SK-N-SH treated with all-trans-retinoic acid at 6 μM for 48 hours (cell line): Measurements from ENCODE around the gene MAML2.
A peak's percentile ranks its signal among the peaks of the same experiment; 100 is the strongest.

Source experiments
- ARNTL ChIP-seq: fragments of 450-650 bp; formaldehyde crosslinking; IDR thresholded peaks from 2 replicates; pipeline ENCODE4 v1.5.0; 2020; ENCODE audit warnings: low read depth, mild to moderate bottlenecking, moderate library complexity, borderline replicate concordance
- ISL1 ChIP-seq: fragments of 250-450 bp; sonication (Bioruptor Pico); IDR thresholded peaks from 2 replicates; pipeline ENCODE4 v2.1.2; 2022; ENCODE audit warnings: mild to moderate bottlenecking, moderate library complexity
- OSR1 ChIP-seq: fragments of 250-450 bp; sonication (Bioruptor Pico); IDR thresholded peaks from 2 replicates; pipeline ENCODE4 v1.8.0; 2022; ENCODE audit warnings: moderate library complexity, mild to moderate bottlenecking, inconsistent platforms
- PATZ1 ChIP-seq: fragments of 250-450 bp; sonication (Bioruptor Pico); IDR thresholded peaks from 2 replicates; pipeline ENCODE4 v1.8.0; 2020; ENCODE audit warnings: mild to moderate bottlenecking, moderate library complexity, borderline replicate concordance
- RARB ChIP-seq: fragments of 250-450 bp; sonication (Bioruptor Pico); IDR thresholded peaks from 2 replicates; pipeline ENCODE4 v1.8.0; 2021; ENCODE audit warnings: mild to moderate bottlenecking, moderate library complexity
- ZFP3 ChIP-seq: fragments of 250-450 bp; sonication (Bioruptor Pico); IDR thresholded peaks from 2 replicates; pipeline ENCODE4 v1.5.0; 2020; ENCODE audit warnings: mild to moderate bottlenecking, moderate library complexity
- ZFP30 ChIP-seq: fragments of 450-650 bp; formaldehyde crosslinking; IDR thresholded peaks from 2 replicates; pipeline ENCODE4 v1.5.0; 2022; ENCODE audit warnings: mild to moderate bottlenecking, moderate library complexity
- ZNF8 ChIP-seq: fragments of 450-650 bp; formaldehyde crosslinking; IDR thresholded peaks from 2 replicates; pipeline ENCODE4 v1.5.0; 2020; ENCODE audit warnings: mild to moderate bottlenecking, moderate library complexity
- TF ChIP-seq, protein P1 (sequence below): fragments of 250-450 bp; sonication (Bioruptor Pico); IDR thresholded peaks from 2 replicates; pipeline ENCODE4 v1.5.0; 2020; ENCODE audit warnings: mild to moderate bottlenecking, moderate library complexity

DNA sequence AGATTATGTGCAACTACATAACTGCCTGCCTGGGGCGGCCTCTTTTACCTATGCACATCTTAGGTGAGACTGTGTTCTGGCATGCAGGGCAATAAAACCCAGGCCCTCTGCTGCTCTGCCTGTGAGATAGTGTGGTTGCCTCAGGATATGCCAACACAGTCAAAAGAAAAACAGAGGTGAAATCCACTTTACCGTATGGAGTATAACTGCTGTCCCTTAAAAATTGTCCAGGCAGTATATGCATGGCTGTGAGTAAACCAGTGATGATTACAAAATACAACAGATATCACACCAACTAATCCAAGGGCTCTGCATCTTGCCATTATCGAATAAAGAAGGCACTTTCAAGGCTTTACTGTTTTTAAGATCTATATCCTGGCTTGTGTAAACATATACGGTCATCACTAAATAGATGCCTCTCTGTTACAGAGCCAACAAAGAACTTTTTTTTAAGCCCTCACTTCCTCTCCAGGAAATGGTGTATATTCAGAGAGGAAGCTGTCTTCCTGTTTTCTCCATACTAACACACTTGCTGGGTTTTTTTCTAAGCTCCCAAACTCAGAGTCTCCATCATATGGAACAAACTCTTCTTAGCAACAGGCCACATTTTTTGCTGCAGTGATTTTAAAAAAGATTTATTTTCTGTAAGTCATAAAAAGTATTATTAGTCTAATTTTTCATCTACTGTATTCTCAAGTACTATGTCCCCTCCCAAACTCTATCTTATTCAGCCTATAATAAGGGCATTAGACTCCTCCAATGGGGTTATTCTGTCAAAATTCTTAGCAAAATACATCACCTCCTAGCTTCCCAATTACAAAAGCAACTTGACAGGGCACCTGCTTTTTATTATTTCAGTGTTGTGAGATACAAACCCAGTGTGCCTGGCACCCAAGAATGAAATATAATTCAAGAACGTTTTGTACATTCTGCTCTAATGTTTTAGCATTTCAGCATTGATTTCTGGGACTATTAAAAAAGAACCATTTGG is 135.2 kb downstream of the MAML2 start:
- TF ChIP-seq PATZ1, result no peak
- TF ChIP-seq OSR1 (CRISPR knock-in tag), result no peak
- no peak for TF ChIP-seq ZFP30 (CRISPR knock-in tag)
- TF ChIP-seq RARB (CRISPR knock-in tag), result no peak
- TF ChIP-seq, protein P1, sequence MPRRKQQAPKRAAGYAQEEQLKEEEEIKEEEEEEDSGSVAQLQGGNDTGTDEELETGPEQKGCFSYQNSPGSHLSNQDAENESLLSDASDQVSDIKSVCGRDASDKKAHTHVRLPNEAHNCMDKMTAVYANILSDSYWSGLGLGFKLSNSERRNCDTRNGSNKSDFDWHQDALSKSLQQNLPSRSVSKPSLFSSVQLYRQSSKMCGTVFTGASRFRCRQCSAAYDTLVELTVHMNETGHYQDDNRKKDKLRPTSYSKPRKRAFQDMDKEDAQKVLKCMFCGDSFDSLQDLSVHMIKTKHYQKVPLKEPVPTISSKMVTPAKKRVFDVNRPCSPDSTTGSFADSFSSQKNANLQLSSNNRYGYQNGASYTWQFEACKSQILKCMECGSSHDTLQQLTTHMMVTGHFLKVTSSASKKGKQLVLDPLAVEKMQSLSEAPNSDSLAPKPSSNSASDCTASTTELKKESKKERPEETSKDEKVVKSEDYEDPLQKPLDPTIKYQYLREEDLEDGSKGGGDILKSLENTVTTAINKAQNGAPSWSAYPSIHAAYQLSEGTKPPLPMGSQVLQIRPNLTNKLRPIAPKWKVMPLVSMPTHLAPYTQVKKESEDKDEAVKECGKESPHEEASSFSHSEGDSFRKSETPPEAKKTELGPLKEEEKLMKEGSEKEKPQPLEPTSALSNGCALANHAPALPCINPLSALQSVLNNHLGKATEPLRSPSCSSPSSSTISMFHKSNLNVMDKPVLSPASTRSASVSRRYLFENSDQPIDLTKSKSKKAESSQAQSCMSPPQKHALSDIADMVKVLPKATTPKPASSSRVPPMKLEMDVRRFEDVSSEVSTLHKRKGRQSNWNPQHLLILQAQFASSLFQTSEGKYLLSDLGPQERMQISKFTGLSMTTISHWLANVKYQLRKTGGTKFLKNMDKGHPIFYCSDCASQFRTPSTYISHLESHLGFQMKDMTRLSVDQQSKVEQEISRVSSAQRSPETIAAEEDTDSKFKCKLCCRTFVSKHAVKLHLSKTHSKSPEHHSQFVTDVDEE (CRISPR knock-in tag), result 0 out of 2 replicates have a peak, but pooled peaks have one; percentile 20
- no peak for TF ChIP-seq ARNTL
- TF ChIP-seq ISL1 (CRISPR knock-in tag), result peak; percentile 21
- TF ChIP-seq ZNF8 (CRISPR knock-in tag), result no peak
- no peak for TF ChIP-seq ZFP3
